A375 (cell line): ENCODE measurements around the gene RAB30. TPM values are rescaled to one million over a fixed set of nuclear protein-coding genes. Genes with fewer than 3 reads are reported as not detected.

Experiments used
- small RNA-seq: library from RNA; depleted of rRNA; stranded (forward); fragments of <200 nt; gene quantifications from one replicate; pipeline ENCODE3, GENCODE V24; 2014
- total RNA-seq: library from RNA; depleted of rRNA; stranded (reverse); fragments of >200 nt; shearing (Covaris generic); gene quantifications from 2 replicates; pipeline ENCODE4 v1.2.3, GENCODE V29; 2014; rRNA removed

RAB30 gene
- total RNA-seq: 2.3 and 3.6 TPM in 2 replicates

GRCh38 chr11:83071567-83072349 is at the start of gene RAB30:
RAB30 (minus strand) TSS chr11:83071897; CDS start chr11:82997316, 74,581 bp downstream.

Small RNA genes within 50 kb of the gene (small RNA-seq; reads per million reads assigned to genes)
- not detected for gene SNORA70E

Other genes with a start within 250 kb of the RAB30 start
- gene PRCP, start 171.5 kb downstream of the RAB30 start, total RNA-seq: 16.9 and 24.8 TPM in 2 replicates
- 5.3 and 6.0 TPM in 2 replicates for gene DDIAS, start 170.2 kb downstream of the RAB30 start, total RNA-seq
- 33.4 and 38.7 TPM in 2 replicates for gene PCF11, start 85.2 kb upstream of the RAB30 start, total RNA-seq
- 15.0 and 17.5 TPM in 2 replicates for gene ANKRD42, start 121.8 kb upstream of the RAB30 start, total RNA-seq
- 45.3 and 57.0 TPM in 2 replicates for gene CCDC90B, start 214.5 kb upstream of the RAB30 start, total RNA-seq